Pancreas (tissue), 10 donors: ENCODE results near the gene ADCY2. TPM values are rescaled to one million over a fixed set of nuclear protein-coding genes. Genes with fewer than 3 reads are reported as not detected.
A peak's percentile ranks its signal among the peaks of the same experiment; 100 is the strongest.

Source experiments
- ATAC-seq, 4 donors: fragments of 200-7000 bp; cut with Tn5 transposase; one replicate each; pipeline versions ENCODE4 v1.8.0 to v1.9.1; 2020; ENCODE audit warnings: mild to moderate bottlenecking in 4 of 4, moderate library complexity in 4 of 4
- DNase-seq, 6 donors: peaks; one replicate each; pipeline ENCODE4 v3.0.0-alpha.2; 2020
- FAIRE-seq: peaks from 2 replicates; lab custom pipeline; 2012; peaks lifted over from hg19 to GRCh38; lab: Jason Lieb, UNC
- H3K27ac ChIP-seq, 4 donors: fragments of 200-600 bp; sonication (generic); 1 replicate in 3 of 4; 2 replicates in 1 of 4; pipeline versions ENCODE4 v1.5.0 to v1.8.0; 2020
- H3K27me3 ChIP-seq, 4 donors: fragments of 200-600 bp; one replicate each; pipeline ENCODE4 v1.8.0; 2021
- H3K36me3 ChIP-seq, 3 donors: fragments of 200-600 bp; sonication (generic) in 1 of 3; one replicate each; pipeline versions ENCODE4 v1.5.0 to v1.8.0; 2020 to 2021
- H3K4me1 ChIP-seq, 3 donors: fragments of 200-600 bp; one replicate each; pipeline ENCODE4 v1.8.0; 2021
- H3K4me3 ChIP-seq, 4 donors: fragments of 200-600 bp; sonication (generic) in 2 of 4; one replicate each; pipeline versions ENCODE4 v1.5.0 to v1.8.0; 2020 to 2021
- H3K9me3 ChIP-seq, 4 donors: fragments of 200-600 bp; one replicate each; pipeline ENCODE4 v1.8.0; 2021
- WGBS, 2 donors: extraction: QIAGEN DNeasy Blood & Tissue Kit; methylation state at CpG; one replicate each; pipeline ENCODE4 v1.1.7; 2013; 5-methylcytosine and 5-hydroxymethylcytosine counted together
- intact Hi-C, 3 donors: fragments of 100-400 bp; cut with DNase I; formaldehyde crosslinking; loops; one replicate each; pipeline versions ENCODE4 v1.11.1 to v1.14.2; 2022
- polyA plus RNA-seq, 2 donors: library from polyadenylated mRNA; stranded (reverse); fragments of 200-250 nt; gene quantifications; one replicate each; pipeline ENCODE4 v1.2.3, GENCODE V29; 2013
- total RNA-seq, 6 donors: library from RNA; stranded (reverse); fragmentation: NEBNext Ultra II Directional in 4 of 6; extraction: Animal tissue kit (Norgen Biotek cat#: 25700) in 4 of 6; gene quantifications; one replicate each; pipeline versions ENCODE4 v1.2.1 to v1.2.4, GENCODE V29; 2021 to 2023
- TF ChIP-seq, protein P1 (sequence below), 4 donors: fragments of 200-600 bp; sonication (generic) in 3 of 4; IDR thresholded peaks; one replicate each; pipeline versions ENCODE4 v1.5.0 to v1.8.0; 2021; ENCODE audit warnings: antibody characterized with exemption in 4 of 4
- donor health status: healthy with polysubstance abuse.
- donor health status: DM: no; HTN: no; CAD: no; lungs with moderate emphysema.
- donor health status: DM: no; HTN: no; CAD: no.
- donor health status: control.
- donor health status: control.
- donor health status: Bipolar disorder and iron deficiency.
- donor health status: DM: yes; HTN: yes; CAD: no.
- donor health status: DM: no; HTN: no; CAD: no.
- donor health status: DM: no; HTN: no; CAD: no.
- donor health status: DM: yes; HTN: yes; CAD: no.

The ADCY2 gene
- total and polyA plus RNA-seq, 8 donors: 0.19 to 2.2 (median 0.50) TPM

DNA sequence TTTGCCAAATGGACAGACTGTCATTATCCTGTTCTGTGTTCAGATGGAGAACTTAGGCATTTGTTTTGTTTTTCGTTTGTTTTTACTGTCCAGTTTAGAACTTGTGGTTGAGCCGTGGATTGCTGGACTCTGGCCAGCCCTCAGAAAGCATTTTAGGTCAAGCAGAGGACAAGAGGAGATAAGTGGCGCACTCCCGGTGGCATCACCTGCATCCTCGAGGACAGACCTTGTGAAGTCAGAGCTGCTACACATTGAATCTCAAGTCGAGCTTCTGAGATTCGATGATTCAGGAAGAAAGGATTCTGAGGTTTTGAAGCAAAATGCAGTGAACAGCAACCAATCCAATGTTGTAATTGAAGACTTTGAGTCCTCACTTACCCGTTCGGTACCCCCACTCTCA lies 481.9 kb downstream of the ADCY2 start:
- H3K4me1 ChIP-seq: peaks cover 4 to 9% (median 5%) of the 10 kb centered on the region in 3 donors
- no peak overlapping the region for H3K4me3 ChIP-seq
- 81 to 91% methylated on average over 9 of the region's 9 CpGs for WGBS, 2 donors
- peaks cover 0 to 27% (median 8%) of the 10 kb centered on the region in 3 donors for H3K36me3 ChIP-seq
- intact Hi-C loops: no loop called here
- H3K9me3 ChIP-seq: no peaks in the 10 kb centered on the region
- H3K27me3 ChIP-seq: no peaks in the 10 kb centered on the region
- FAIRE-seq (no peak), DNase-seq (no peak), ATAC-seq (no peak)
- H3K27ac ChIP-seq: no peak overlapping the region
- TF ChIP-seq, protein P1, sequence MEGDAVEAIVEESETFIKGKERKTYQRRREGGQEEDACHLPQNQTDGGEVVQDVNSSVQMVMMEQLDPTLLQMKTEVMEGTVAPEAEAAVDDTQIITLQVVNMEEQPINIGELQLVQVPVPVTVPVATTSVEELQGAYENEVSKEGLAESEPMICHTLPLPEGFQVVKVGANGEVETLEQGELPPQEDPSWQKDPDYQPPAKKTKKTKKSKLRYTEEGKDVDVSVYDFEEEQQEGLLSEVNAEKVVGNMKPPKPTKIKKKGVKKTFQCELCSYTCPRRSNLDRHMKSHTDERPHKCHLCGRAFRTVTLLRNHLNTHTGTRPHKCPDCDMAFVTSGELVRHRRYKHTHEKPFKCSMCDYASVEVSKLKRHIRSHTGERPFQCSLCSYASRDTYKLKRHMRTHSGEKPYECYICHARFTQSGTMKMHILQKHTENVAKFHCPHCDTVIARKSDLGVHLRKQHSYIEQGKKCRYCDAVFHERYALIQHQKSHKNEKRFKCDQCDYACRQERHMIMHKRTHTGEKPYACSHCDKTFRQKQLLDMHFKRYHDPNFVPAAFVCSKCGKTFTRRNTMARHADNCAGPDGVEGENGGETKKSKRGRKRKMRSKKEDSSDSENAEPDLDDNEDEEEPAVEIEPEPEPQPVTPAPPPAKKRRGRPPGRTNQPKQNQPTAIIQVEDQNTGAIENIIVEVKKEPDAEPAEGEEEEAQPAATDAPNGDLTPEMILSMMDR (IDR thresholded peaks at IDR 0.05): no peak

DNA sequence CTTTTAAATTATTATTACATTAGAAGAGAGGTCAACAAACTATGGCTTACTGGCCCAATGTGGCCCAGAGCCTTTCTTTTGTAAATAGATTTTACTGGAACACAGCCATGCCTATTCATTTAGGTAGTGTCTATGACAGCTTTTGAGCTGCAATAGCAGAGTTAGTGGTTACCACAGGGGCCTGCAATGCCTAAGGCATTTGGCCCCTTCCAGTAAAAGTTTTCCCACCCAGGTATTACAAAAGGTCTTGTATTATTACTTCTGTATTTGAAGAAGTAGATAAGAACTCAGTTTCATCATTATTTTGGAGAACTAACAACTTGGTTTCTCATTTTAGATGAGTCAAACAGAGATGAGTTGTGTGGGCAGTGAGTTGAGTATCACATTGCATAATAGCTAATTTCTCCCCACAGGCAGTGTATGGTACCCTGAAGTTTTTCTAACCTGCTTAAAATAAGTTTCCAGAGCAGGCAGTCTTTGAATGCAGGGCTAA lies 482.5 kb downstream of the ADCY2 start:
- TF ChIP-seq, protein P1 (IDR thresholded peaks at IDR 0.05): no peak
- Histone ChIP-seq H3K27ac (peak overlapping the region in 1 of 4 donors; percentile 2), H3K4me1 (peaks cover 4 to 9% (median 5%) of the 10 kb centered on the region in 3 donors), H3K4me3 (no peak overlapping the region), H3K36me3 (peaks cover 0 to 30% (median 8%) of the 10 kb centered on the region in 3 donors), H3K9me3 (no peaks in the 10 kb centered on the region), H3K27me3 (no peaks in the 10 kb centered on the region)
- no peak for FAIRE-seq
- peak in 3 of 4 donors; percentile 10 to 51 (median 46) for ATAC-seq
- no peak for DNase-seq
- intact Hi-C loops: no loop called here
